ENCODE measurements around the gene C1QTNF8. TPM values are rescaled to one million over a fixed set of nuclear protein-coding genes. Genes with fewer than 3 reads are reported as not detected.

Gene C1QTNF8
- total and polyA plus RNA-seq, 2 of the 8 experiments (the other 6 are each of a cell fraction or from before 2014, with no cell fraction given) = not detected

DNA sequence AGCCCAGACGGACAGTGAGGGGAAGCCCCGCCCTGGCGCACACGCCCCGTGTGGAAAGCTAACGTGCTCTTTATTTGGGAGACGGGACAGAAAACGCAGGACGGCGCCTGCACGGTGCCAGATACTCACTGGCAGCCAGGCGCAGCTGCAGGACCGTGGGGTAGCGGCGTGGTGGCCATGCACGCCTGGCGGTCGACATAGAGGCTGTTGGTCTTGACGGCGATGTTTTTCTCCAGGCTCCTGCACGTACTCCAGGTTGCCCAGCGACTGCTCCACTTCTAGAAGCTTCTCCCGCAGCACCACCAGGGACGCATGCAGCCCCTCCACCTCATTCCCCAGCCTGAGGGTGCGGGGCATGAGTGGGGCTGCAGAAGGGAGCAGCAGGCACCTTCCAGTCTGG is 5.1 kb upstream of the C1QTNF8 start:
- H4K20me1 ChIP-seq (replicated peaks in 1 of 2; ENCODE audit: control insufficient read depth in 1 of 2, insufficient read depth in 2 of 2, low read length in 2 of 2) = peaks cover 0 to 1% of the 10 kb centered on the region in 2 experiments
- H3K27ac ChIP-seq (ENCODE audit: low read depth, low read length) = no peak overlapping the region
- no peak overlapping the region for H4K5ac ChIP-seq (ENCODE audit: insufficient read length, low read depth, low read length)
- peak overlapping the region; percentile 60; the same call in 1 of the 2 replicates for H2BK12ac ChIP-seq (ENCODE audit: low read depth, low read length)
- H3K4me1 ChIP-seq (replicated peaks in 1 of 4; ENCODE audit: control insufficient read depth in 3 of 4, insufficient read depth in 4 of 4, low read length in 3 of 4) = peaks cover 0 to 9% (median 2%) of the 10 kb centered on the region in 4 experiments; a peak in 4 of 7 replicates
- no peak overlapping the region for H2BK120ac ChIP-seq (replicated peaks; ENCODE audit: low read depth, low read length)
- H3K79me1 ChIP-seq (ENCODE audit: low read depth, low read length) = no peaks in the 10 kb centered on the region
- H2BK20ac ChIP-seq (ENCODE audit: low read length) = no peak overlapping the region
- no peak overlapping the region for H2BK15ac ChIP-seq (ENCODE audit: low read length)
- H3K4me2 ChIP-seq (ENCODE audit: insufficient read depth in 1 of 2, low read depth in 2 of 2, low read length in 2 of 2) = no peak overlapping the region
- no peak overlapping the region for H4K91ac ChIP-seq (replicated peaks; ENCODE audit: insufficient read length, low read length)
- no peak overlapping the region for H3K23ac ChIP-seq (ENCODE audit: insufficient read length)
- no peak overlapping the region for H3K56ac ChIP-seq (replicated peaks; ENCODE audit: insufficient read length, low read depth, low read length)
- H3K9ac ChIP-seq (replicated peaks in 1 of 4; ENCODE audit: extremely low read depth in 1 of 4, low read depth in 3 of 4, low read length in 3 of 4) = no peak overlapping the region
- H3K27me3 ChIP-seq (replicated peaks in 1 of 4; ENCODE audit: control insufficient read depth in 3 of 4, extremely low read depth in 1 of 4, insufficient read depth in 3 of 4, low read length in 3 of 4) = peaks cover 0 to 5% (median 2%) of the 10 kb centered on the region in 4 experiments; a peak in 2 of 7 replicates
- no peak overlapping the region for H2AFZ ChIP-seq (ENCODE audit: low read length)
- H4K8ac ChIP-seq (ENCODE audit: extremely low read depth, insufficient read depth, low read length) = no peak overlapping the region; the same call in 1 of the 2 replicates
- no peak overlapping the region; the same call in 1 of the 2 replicates for H2AK5ac ChIP-seq (ENCODE audit: low read depth, low read length)
- WGBS, 2 experiments (ENCODE audit: extremely low coverage in 1 of 2, insufficient coverage in 1 of 2, insufficient read length in 1 of 2, insufficient replicate concordance in 2 of 2, low coverage in 1 of 2, low lambda C conversion rate in 2 of 2, missing lambda C conversion rate in 1 of 2) = 84% methylated on average over 21 of the region's 25 CpGs; no CpG with 5 or more reads in 1 of the 2 experiments
- H3K14ac ChIP-seq (ENCODE audit: insufficient read length) = no peak overlapping the region
- POLR2A ChIA-PET (ENCODE audit: partially characterized antibody) = no interaction called here
- no peak overlapping the region for H2BK5ac ChIP-seq (ENCODE audit: low read depth, low read length)
- no peaks in the 10 kb centered on the region for H3K79me2 ChIP-seq (ENCODE audit: control insufficient read depth in 1 of 2, insufficient read depth in 2 of 2, low read length in 2 of 2)
- no peak for FAIRE-seq
- H3K23me2 ChIP-seq (ENCODE audit: low read depth, low read length) = peaks cover 4% of the 10 kb centered on the region; the same call in 1 of the 2 replicates
- H3K36me3 ChIP-seq (ENCODE audit: control insufficient read depth in 2 of 4, insufficient read depth in 4 of 4, low read length in 3 of 4) = no peaks in the 10 kb centered on the region
- H3K18ac ChIP-seq (ENCODE audit: extremely low read depth, low read length) = no peak overlapping the region
- peak overlapping the region; percentile 14 for H3K4ac ChIP-seq (replicated peaks; ENCODE audit: insufficient read length, low read depth, low read length)
- DNase-seq (ENCODE audit: low read depth in 1 of 2, low spot score in 2 of 2) = no peak
- CTCF ChIA-PET (ENCODE audit: partially characterized antibody) = interaction anchor here (0.9 to 1.4 kb wide), 6 partner anchors 24 to 95 kb away, joined by 3 to 5 read pairs (median 4); partner anchors contain the start of gene SSTR5
- no peaks in the 10 kb centered on the region for H3K9me3 ChIP-seq (ENCODE audit: insufficient read depth in 2 of 2, low read depth in 1 of 2, low read length in 1 of 2)
- no peak overlapping the region for H3K4me3 ChIP-seq (ENCODE audit: extremely low read depth in 1 of 4, insufficient read depth in 2 of 4, low read depth in 3 of 4, low read length in 4 of 4)
- no peak for TF ChIP-seq CEBPB (IDR thresholded peaks at IDR 0.05; ENCODE audit: low read depth, low read length)
- no peak for TF ChIP-seq TBP (IDR thresholded peaks at IDR 0.05; ENCODE audit: low read depth, low read length)
- no peak for TF ChIP-seq CHD2 (IDR thresholded peaks at IDR 0.05; ENCODE audit: low read length)
- TF ChIP-seq HDAC2 (IDR thresholded peaks at IDR 0.05; ENCODE audit: borderline replicate concordance in 1 of 2, low read depth in 2 of 2, low read length in 2 of 2) = no peak
- no peak for TF ChIP-seq SP2 (IDR thresholded peaks at IDR 0.05; ENCODE audit: low read length)
- no peak for TF ChIP-seq CTBP2 (IDR thresholded peaks at IDR 0.05; ENCODE audit: borderline replicate concordance, insufficient read depth, insufficient read length, low read length)
- TF ChIP-seq CBX8 (IDR thresholded peaks at IDR 0.05; ENCODE audit: borderline replicate concordance, low read depth, low read length) = no peak
- no peak for TF ChIP-seq EGR1 (IDR thresholded peaks at IDR 0.05; ENCODE audit: borderline replicate concordance, low read depth, low read length)
- no peak for TF ChIP-seq HDAC6 (IDR thresholded peaks at IDR 0.05; ENCODE audit: low read depth, low read length)
- TF ChIP-seq SP1 (IDR thresholded peaks at IDR 0.05; ENCODE audit: low read depth, low read length) = no peak
- TF ChIP-seq CHD1 (IDR thresholded peaks at IDR 0.05; ENCODE audit: low read depth, low read length) = no peak
- TF ChIP-seq KDM1A (IDR thresholded peaks at IDR 0.05; ENCODE audit: borderline replicate concordance, low read length) = no peak
- TF ChIP-seq NANOG (IDR thresholded peaks at IDR 0.05; ENCODE audit: insufficient read depth, low read depth, low read length, poor library complexity, severe bottlenecking) = no peak
- TF ChIP-seq POLR2AphosphoS5 (IDR thresholded peaks at IDR 0.05; ENCODE audit: low read depth, low read length) = no peak
- TF ChIP-seq PHF8 (conservative IDR thresholded peaks at IDR 0.05; ENCODE audit: low read depth, low read length) = no peak

All from H1 (cell line).